Fibroblast of lung (primary cell): ENCODE measurements around the gene BHMT2. TPM values are rescaled to one million over a fixed set of nuclear protein-coding genes. Genes with fewer than 3 reads are reported as not detected.

Source experiments
- DNase-seq, 2 donors: peaks; one replicate each; pipeline versions ENCODE4 v3.0.0 to v3.0.0-alpha.2; 2010; ENCODE audit warnings: low read depth in 2 of 2
- H2AFZ ChIP-seq: 2 replicates; pipeline ENCODE4 v1.5.1; 2012; ENCODE audit warnings: low read length, control low read depth, inconsistent platforms
- H3K27ac ChIP-seq: 2 replicates; pipeline ENCODE4 v1.5.1; 2011; ENCODE audit warnings: low read length, control low read depth; ENCODE audit not compliant: insufficient read depth
- H3K27me3 ChIP-seq: 2 replicates; pipeline ENCODE4 v1.5.1; 2011; ENCODE audit warnings: mild to moderate bottlenecking, low read length; ENCODE audit not compliant: control insufficient read depth, insufficient read depth
- H3K36me3 ChIP-seq: 2 replicates; pipeline ENCODE4 v1.5.1; 2011; ENCODE audit warnings: low read length; ENCODE audit not compliant: control insufficient read depth, insufficient read depth
- H3K4me1 ChIP-seq: 2 replicates; pipeline ENCODE4 v1.5.1; 2011; ENCODE audit warnings: low read length; ENCODE audit not compliant: control insufficient read depth, insufficient read depth; ENCODE audit errors: extremely low read depth
- H3K4me2 ChIP-seq: 2 replicates; pipeline ENCODE4 v1.5.1; 2011; ENCODE audit warnings: low read length, control low read depth; ENCODE audit not compliant: insufficient read depth; ENCODE audit errors: extremely low read depth
- H3K4me3 ChIP-seq, 4 experiments: fragments of 200-600 bp in 1 of 4; sonication (generic) in 1 of 4; replicated peaks in 1 of 4; 2 replicates each; pipeline ENCODE4 v1.5.1; 2011 to 2016; ENCODE audit warnings: low read length in 4 of 4, low read depth in 3 of 4, mild to moderate bottlenecking in 3 of 4, control low read depth in 2 of 4, inconsistent platforms in 1 of 4, mixed read lengths in 1 of 4; ENCODE audit not compliant: insufficient read depth in 1 of 4; ENCODE audit errors: control extremely low read depth in 1 of 4
- H3K79me2 ChIP-seq: 2 replicates; pipeline ENCODE4 v1.5.1; 2012; ENCODE audit warnings: mild to moderate bottlenecking, low read length, inconsistent platforms; ENCODE audit not compliant: control insufficient read depth, insufficient read depth
- H3K9ac ChIP-seq: 2 replicates; pipeline ENCODE4 v1.5.1; 2011; ENCODE audit warnings: mild to moderate bottlenecking, low read length, control low read depth; ENCODE audit not compliant: insufficient read depth
- H3K9me3 ChIP-seq: 2 replicates; pipeline ENCODE4 v1.5.1; 2012; ENCODE audit warnings: low read depth, low read length; ENCODE audit not compliant: control insufficient read depth, insufficient read depth
- H4K20me1 ChIP-seq: 2 replicates; pipeline ENCODE4 v1.5.1; 2011; ENCODE audit warnings: low read length; ENCODE audit not compliant: control insufficient read depth, insufficient read depth; ENCODE audit errors: extremely low read depth
- CTCF ChIP-seq, 2 donors: IDR thresholded peaks in 1 of 2; conservative IDR thresholded peaks in 1 of 2; 1 replicate in 1 of 2; 2 replicates in 1 of 2; pipeline ENCODE4 v1.5.1; 2011 to 2012; ENCODE audit warnings: low read length in 2 of 2, control low read depth in 1 of 2, inconsistent platforms in 1 of 2, low read depth in 1 of 2, mild to moderate bottlenecking in 1 of 2
- EZH2 ChIP-seq: IDR thresholded peaks from 2 replicates; pipeline ENCODE4 v1.5.1; 2012; ENCODE audit warnings: low read length, control low read depth, mild to moderate bottlenecking; ENCODE audit errors: missing control alignments
- polyA plus RNA-seq, 2 donors: library from polyadenylated mRNA; depleted of rRNA in 1 of 2; stranded (reverse) in 1 of 2; unstranded in 1 of 2; fragments of >200 nt; gene quantifications; 2 replicates each; pipeline ENCODE4 v1.2.1, GENCODE V29; 2011 to 2012; ENCODE audit warnings: missing spikeins in 1 of 2
- total RNA-seq: library from RNA; depleted of rRNA; stranded (reverse); fragments of >200 nt; gene quantifications from 2 replicates; pipeline ENCODE4 v1.2.1, GENCODE V29; 2014

The BHMT2 gene
- total and polyA plus RNA-seq, 2 donors (not counting 1 experiment from before 2014, with no cell fraction given), result 6.5 to 20.3 TPM

DNA sequence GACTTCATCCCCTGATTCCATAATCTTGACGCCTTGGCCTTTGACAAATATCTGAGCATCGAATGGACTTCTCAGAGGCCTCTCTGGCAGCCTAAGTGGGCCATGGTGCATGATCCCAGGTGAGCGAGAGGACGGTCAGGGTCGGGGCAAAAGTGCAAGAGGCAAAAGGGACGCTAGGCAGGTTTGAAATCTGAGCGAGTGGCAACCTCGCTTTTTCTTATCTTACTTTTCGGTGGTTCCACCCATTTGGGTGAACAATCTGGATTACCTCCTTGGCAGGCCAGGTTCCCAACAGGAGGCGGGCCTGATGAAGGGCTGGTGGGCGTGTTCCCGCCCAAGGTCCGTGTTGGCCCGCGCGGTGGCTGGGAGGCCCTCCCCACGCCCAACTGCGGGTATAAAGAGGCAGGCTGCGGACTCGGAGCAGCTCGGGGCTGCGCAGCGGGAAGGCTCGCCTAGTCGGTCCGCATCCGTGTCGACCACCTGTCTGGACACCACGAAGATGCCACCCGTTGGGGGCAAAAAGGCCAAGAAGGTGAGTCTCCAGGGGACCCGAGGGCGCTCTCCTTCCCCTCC is 41.9 kb downstream of the BHMT2 start, which contains the start of gene BHMT:
TSS of gene BHMT (plus strand) at position 423 of the 573 bp plus-strand sequence. CDS start at position 500, 77 bp downstream.
- H3K27ac ChIP-seq, result no peak within 1 kb of the TSS
- no peak within 1 kb of the TSS for H2AFZ ChIP-seq
- H3K36me3 ChIP-seq, result no peaks in the 10 kb centered on the region
- H3K9ac ChIP-seq, result no peak within 1 kb of the TSS
- H3K27me3 ChIP-seq, result peaks cover 22% of the 10 kb centered on the region
- DNase-seq, result no peak
- H3K9me3 ChIP-seq, result no peaks in the 10 kb centered on the region
- no peak within 1 kb of the TSS for H3K4me2 ChIP-seq
- TF ChIP-seq EZH2 (peak; percentile 65), CTCF (conservative IDR thresholded peaks at IDR 0.05 in 1 of 2, IDR thresholded peaks at IDR 0.05 in 1 of 2; ENCODE audit: low read depth in 1 of 2, low read length in 2 of 2) (no peak)
- no peaks in the 10 kb centered on the region for H4K20me1 ChIP-seq
- peak within 1 kb of the TSS in 1 of 4 experiments; percentile 17 for H3K4me3 ChIP-seq
- H3K4me1 ChIP-seq, result no peaks in the 10 kb centered on the region
- H3K79me2 ChIP-seq, result no peaks in the 10 kb centered on the region

- H3K36me3 ChIP-seq, result no peaks in the 10 kb centered on the region
- TF ChIP-seq EZH2 (peak; percentile 18), CTCF (conservative IDR thresholded peaks at IDR 0.05 in 1 of 2, IDR thresholded peaks at IDR 0.05 in 1 of 2; ENCODE audit: low read depth in 1 of 2, low read length in 2 of 2) (no peak)
- H3K9me3 ChIP-seq, result no peaks in the 10 kb centered on the region
- no peak for DNase-seq
- peaks cover 22% of the 10 kb centered on the region for H3K27me3 ChIP-seq
- no peak overlapping the region for H3K9ac ChIP-seq
- H3K4me2 ChIP-seq, result no peak overlapping the region
- peak overlapping the region in 1 of 4 experiments; percentile 17 for H3K4me3 ChIP-seq
- no peaks in the 10 kb centered on the region for H4K20me1 ChIP-seq
- no peaks in the 10 kb centered on the region for H3K4me1 ChIP-seq
- no peaks in the 10 kb centered on the region for H3K79me2 ChIP-seq
- no peak overlapping the region for H2AFZ ChIP-seq
- H3K27ac ChIP-seq, result no peak overlapping the region
Measured at GRCh38 chr5:79111960-79112702, 42.6 kb downstream of the BHMT2 start.

GRCh38 chr5:79112703-79113058 is 43.1 kb downstream of the BHMT2 start:
- Histone ChIP-seq H3K79me2 (no peaks in the 10 kb centered on the region), H3K36me3 (no peaks in the 10 kb centered on the region), H3K4me3 (no peak overlapping the region), H2AFZ (no peak overlapping the region), H3K27ac (no peak overlapping the region), H3K4me1 (no peaks in the 10 kb centered on the region), H3K9me3 (no peaks in the 10 kb centered on the region), H3K4me2 (no peak overlapping the region), H3K9ac (no peak overlapping the region), H3K27me3 (peaks cover 22% of the 10 kb centered on the region), H4K20me1 (no peaks in the 10 kb centered on the region)
- TF ChIP-seq EZH2, result no peak
- TF ChIP-seq CTCF (conservative IDR thresholded peaks at IDR 0.05 in 1 of 2, IDR thresholded peaks at IDR 0.05 in 1 of 2; ENCODE audit: low read depth in 1 of 2, low read length in 2 of 2), result no peak
- no peak for DNase-seq
